PC-3 (cell line): ENCODE measurements around the gene DOC2A. TPM values are rescaled to one million over a fixed set of nuclear protein-coding genes. Genes with fewer than 3 reads are reported as not detected.

Source experiments
- ATAC-seq: fragments of 200-7000 bp; cut with Tn5 transposase; 2 replicates; pipeline ENCODE4 v1.9.1; 2020; ENCODE audit warnings: mild to moderate bottlenecking, moderate library complexity
- BruUV-seq: library from RNA; stranded (reverse); fragments of 400-500 nt; replicated peaks from 2 replicates; lab custom pipeline; 2021; lab: Mats Ljungman, UMichigan
- CTCF ChIA-PET: fragments of 300-600 bp; sonication (Branson Sonifier 250); formaldehyde crosslinking; loops from one replicate; lab custom pipeline; 2022; ENCODE audit warnings: antibody characterized with exemption; lab: Charles Lee
- POLR2A ChIA-PET: fragments of 300-600 bp; sonication (Branson Sonifier 250); formaldehyde crosslinking; loops from one replicate; lab custom pipeline; 2022; ENCODE audit warnings: antibody characterized with exemption; ENCODE audit not compliant: unreplicated experiment; lab: Charles Lee
- DNase-seq: peaks from one replicate; pipeline ENCODE4 v3.0.0-alpha.2; 2015
- H2AFZ ChIP-seq: fragments of 300-600 bp; sonication (generic); 2 replicates; pipeline ENCODE4 v1.6.0; 2016; ENCODE audit warnings: antibody characterized with exemption, low read length
- H3F3A ChIP-seq: fragments of 300-600 bp; sonication (generic); one replicate; pipeline ENCODE4 v1.6.0; 2017; ENCODE audit warnings: antibody characterized with exemption, low read length, control low read depth, mild to moderate bottlenecking; ENCODE audit not compliant: unreplicated experiment
- H3K27ac ChIP-seq: fragments of 300-600 bp; sonication (generic); 2 replicates; pipeline ENCODE4 v1.5.1; 2016; ENCODE audit warnings: mild to moderate bottlenecking, low read length
- H3K27me3 ChIP-seq: fragments of 300-600 bp; sonication (generic); 2 replicates; pipeline ENCODE4 v1.6.1; 2016; ENCODE audit warnings: low read length, mixed read lengths
- H3K36me3 ChIP-seq: fragments of 300-600 bp; sonication (generic); 2 replicates; pipeline ENCODE4 v1.6.1; 2016; ENCODE audit warnings: low read depth, mixed run types, low read length, mixed read lengths
- H3K4me1 ChIP-seq: fragments of 300-600 bp; sonication (generic); 2 replicates; pipeline ENCODE4 v1.5.1; 2016; ENCODE audit warnings: low read length; ENCODE audit not compliant: insufficient read depth
- H3K4me2 ChIP-seq: fragments of 300-600 bp; sonication (generic); 2 replicates; pipeline ENCODE4 v1.6.0; 2016; ENCODE audit warnings: low read length
- H3K4me3 ChIP-seq: fragments of 300-600 bp; sonication (generic); 2 replicates; pipeline ENCODE4 v1.5.1; 2016; ENCODE audit warnings: mild to moderate bottlenecking, low read length, mixed read lengths
- H3K79me2 ChIP-seq: fragments of 300-600 bp; sonication (generic); 2 replicates; pipeline ENCODE4 v1.6.1; 2017; ENCODE audit warnings: low read length, mixed read lengths
- H3K9ac ChIP-seq: fragments of 300-600 bp; sonication (generic); 2 replicates; pipeline ENCODE4 v1.6.0; 2016; ENCODE audit warnings: mild to moderate bottlenecking, low read length
- H3K9me2 ChIP-seq: fragments of 300-600 bp; sonication (generic); replicated peaks from 2 replicates; pipeline ENCODE4 v1.6.1; 2016; ENCODE audit warnings: mixed run types, low read length, mixed read lengths
- H3K9me3 ChIP-seq: fragments of 300-600 bp; sonication (generic); 2 replicates; pipeline ENCODE4 v1.6.1; 2016; ENCODE audit warnings: low read length, mixed read lengths
- H4K20me1 ChIP-seq: fragments of 300-600 bp; sonication (generic); 2 replicates; pipeline ENCODE4 v1.6.1; 2016; ENCODE audit warnings: low read length, mixed read lengths
- EZH2 ChIP-seq: fragments of 300-600 bp; sonication (generic); IDR thresholded peaks from one replicate; pipeline ENCODE4 v1.6.1; 2017; ENCODE audit warnings: antibody characterized with exemption, mild to moderate bottlenecking, low read length; ENCODE audit not compliant: unreplicated experiment
- EZH2phosphoT487 ChIP-seq: fragments of 300-600 bp; sonication (generic); IDR thresholded peaks from 2 replicates; pipeline ENCODE4 v1.6.1; 2018; ENCODE audit warnings: mild to moderate bottlenecking, antibody characterized with exemption, low read length, borderline replicate concordance
- intact Hi-C: fragments of 100-400 bp; cut with micrococcal nuclease; formaldehyde crosslinking; loops from 2 replicates; pipeline ENCODE4 v1.9.0; 2023
- total RNA-seq: library from RNA; depleted of rRNA; stranded (reverse); fragments of >200 nt; gene quantifications from 2 replicates; pipeline ENCODE4 v1.2.3, GENCODE V29; 2014
- TF ChIP-seq, protein P1 (sequence below): fragments of 300-600 bp; sonication (generic); conservative IDR thresholded peaks from 2 replicates; pipeline ENCODE4 v1.5.1; 2017; ENCODE audit warnings: antibody characterized with exemption, low read depth, mild to moderate bottlenecking, low read length

Gene DOC2A
- total RNA-seq, 1 experiment from 2014 or later: 4.6 TPM

- H3K4me2 ChIP-seq: peak overlapping the region; percentile 100
- no peaks in the 10 kb centered on the region for H4K20me1 ChIP-seq
- TF ChIP-seq, protein P1, sequence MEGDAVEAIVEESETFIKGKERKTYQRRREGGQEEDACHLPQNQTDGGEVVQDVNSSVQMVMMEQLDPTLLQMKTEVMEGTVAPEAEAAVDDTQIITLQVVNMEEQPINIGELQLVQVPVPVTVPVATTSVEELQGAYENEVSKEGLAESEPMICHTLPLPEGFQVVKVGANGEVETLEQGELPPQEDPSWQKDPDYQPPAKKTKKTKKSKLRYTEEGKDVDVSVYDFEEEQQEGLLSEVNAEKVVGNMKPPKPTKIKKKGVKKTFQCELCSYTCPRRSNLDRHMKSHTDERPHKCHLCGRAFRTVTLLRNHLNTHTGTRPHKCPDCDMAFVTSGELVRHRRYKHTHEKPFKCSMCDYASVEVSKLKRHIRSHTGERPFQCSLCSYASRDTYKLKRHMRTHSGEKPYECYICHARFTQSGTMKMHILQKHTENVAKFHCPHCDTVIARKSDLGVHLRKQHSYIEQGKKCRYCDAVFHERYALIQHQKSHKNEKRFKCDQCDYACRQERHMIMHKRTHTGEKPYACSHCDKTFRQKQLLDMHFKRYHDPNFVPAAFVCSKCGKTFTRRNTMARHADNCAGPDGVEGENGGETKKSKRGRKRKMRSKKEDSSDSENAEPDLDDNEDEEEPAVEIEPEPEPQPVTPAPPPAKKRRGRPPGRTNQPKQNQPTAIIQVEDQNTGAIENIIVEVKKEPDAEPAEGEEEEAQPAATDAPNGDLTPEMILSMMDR: no peak
- TF ChIP-seq EZH2 (no peak), EZH2phosphoT487 (no peak)
- intact Hi-C loops: no loop called here
- no peak for ATAC-seq
- H3K9ac ChIP-seq: peak overlapping the region; percentile 100
- H3K36me3 ChIP-seq: peaks cover 8% of the 10 kb centered on the region; the same call in 1 of the 2 replicates
- peak overlapping the region; percentile 91 for H3K4me3 ChIP-seq
- no peaks in the 10 kb centered on the region for H3F3A ChIP-seq
- H3K27me3 ChIP-seq: no peaks in the 10 kb centered on the region
- POLR2A ChIA-PET: no interaction called here
- no peak for DNase-seq
- CTCF ChIA-PET: no interaction called here
- peaks cover 24% of the 10 kb centered on the region for H3K4me1 ChIP-seq
- H3K27ac ChIP-seq: peak overlapping the region; percentile 92
- no peaks in the 10 kb centered on the region for H3K9me2 ChIP-seq
- no peak overlapping the region for H2AFZ ChIP-seq
- peaks cover 12% of the 10 kb centered on the region for H3K79me2 ChIP-seq
- BruUV-seq: no TSS peak
- H3K9me3 ChIP-seq: no peaks in the 10 kb centered on the region
These were observed 16.8 kb downstream of the DOC2A start for GRCh38 chr16:29993903-29994599.

DNA sequence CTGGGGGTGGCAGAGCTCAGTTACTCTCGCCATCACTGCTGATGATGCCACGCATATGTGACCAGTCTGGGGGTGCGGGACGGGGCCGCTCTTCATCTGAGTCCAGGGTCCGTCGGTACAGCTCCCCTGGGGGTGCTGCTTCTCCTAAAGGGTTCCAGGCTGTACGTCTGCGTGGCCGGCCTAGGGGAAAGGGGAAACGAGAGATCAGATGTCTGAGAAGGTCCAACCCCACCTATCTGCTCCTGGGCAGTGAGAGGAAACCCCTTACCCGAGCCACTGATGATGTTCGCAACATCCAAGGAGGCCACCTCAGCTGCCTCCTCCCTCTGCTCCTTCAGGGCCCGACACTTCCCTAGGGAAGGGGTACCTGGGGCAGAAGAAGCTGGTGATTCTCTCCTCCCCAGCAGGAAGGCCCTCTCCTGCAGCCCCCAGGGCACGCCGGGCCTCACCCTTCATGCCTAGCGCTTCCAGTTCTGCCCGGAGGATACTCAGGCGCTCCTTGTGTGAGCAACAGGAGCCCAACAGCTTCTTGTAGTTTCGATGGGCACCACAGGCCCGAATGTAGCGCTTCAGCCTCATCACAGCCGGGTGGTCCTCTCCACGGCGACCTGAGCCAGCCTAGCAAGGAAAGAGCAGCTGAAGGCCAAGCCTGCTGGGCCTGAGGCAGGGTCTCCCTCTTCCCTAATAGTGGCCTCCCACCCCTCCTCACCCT, 17.5 kb downstream of the DOC2A start:
- Histone ChIP-seq H3K9me2 (no peaks in the 10 kb centered on the region), H3K9ac (no peak overlapping the region), H3K79me2 (peaks cover 12% of the 10 kb centered on the region), H3K36me3 (peaks cover 8% of the 10 kb centered on the region; the same call in 1 of the 2 replicates), H3K4me1 (peaks cover 24% of the 10 kb centered on the region), H3K4me3 (no peak overlapping the region), H4K20me1 (no peaks in the 10 kb centered on the region), H3K27me3 (no peaks in the 10 kb centered on the region), H3K9me3 (no peaks in the 10 kb centered on the region), H2AFZ (no peak overlapping the region), H3K27ac (no peak overlapping the region), H3F3A (no peaks in the 10 kb centered on the region), H3K4me2 (no peak overlapping the region)
- no peak for ATAC-seq
- intact Hi-C loops: no loop called here
- TF ChIP-seq, protein P1: no peak
- TF ChIP-seq EZH2 (no peak), EZH2phosphoT487 (no peak)
- no TSS peak for BruUV-seq
- POLR2A ChIA-PET: interaction anchor here (0.6 kb wide), 1 partner anchor 51 kb away, joined by 3 read pairs; no protein-coding TSS in a partner anchor
- CTCF ChIA-PET: no interaction called here
- no peak for DNase-seq
